Thoracic aorta (tissue), 2 donors: ENCODE results near the gene COX14. TPM values are rescaled to one million over a fixed set of nuclear protein-coding genes. Genes with fewer than 3 reads are reported as not detected.

Source experiments
- ATAC-seq: fragments of 150-250 bp; one replicate; pipeline ENCODE4 v1.8.0; 2017; ENCODE audit warnings: low read depth; ENCODE audit not compliant: insufficient number of reproducible peaks, low FRiP score
- DNase-seq: peaks from one replicate; pipeline ENCODE4 v3.0.0-alpha.2; 2020; ENCODE audit warnings: low spot score
- H3K27ac ChIP-seq, 2 donors: fragments of 200-600 bp; sonication (generic); 1 replicate in 1 of 2; 2 replicates in 1 of 2; pipeline ENCODE4 v1.5.1; 2016; ENCODE audit warnings: mild to moderate bottlenecking in 2 of 2, moderate library complexity in 2 of 2
- H3K27me3 ChIP-seq: fragments of 200-600 bp; sonication (generic); replicated peaks from 2 replicates; pipeline ENCODE4 v1.6.0; 2016; ENCODE audit warnings: mild to moderate bottlenecking; ENCODE audit not compliant: insufficient read depth
- H3K36me3 ChIP-seq: fragments of 200-600 bp; sonication (generic); one replicate; pipeline ENCODE4 v1.5.1; 2016
- H3K4me1 ChIP-seq, 2 donors: fragments of 200-600 bp; sonication (generic); 1 replicate in 1 of 2; 2 replicates in 1 of 2; pipeline versions ENCODE4 v1.5.1 to v1.6.0; 2016; ENCODE audit warnings: low read depth in 2 of 2, mild to moderate bottlenecking in 1 of 2; ENCODE audit not compliant: control insufficient read depth in 1 of 2
- H3K4me3 ChIP-seq: fragments of 200-600 bp; sonication (generic); 2 replicates; pipeline ENCODE4 v1.5.1; 2016; ENCODE audit warnings: mild to moderate bottlenecking
- H3K9me3 ChIP-seq: fragments of 200-600 bp; sonication (generic); 2 replicates; pipeline ENCODE4 v1.5.1; 2016
- CTCF ChIP-seq: fragments of 200-600 bp; sonication (generic); IDR thresholded peaks from one replicate; pipeline ENCODE4 v1.5.1; 2019; ENCODE audit warnings: antibody characterized with exemption
- total RNA-seq, 2 donors: library from RNA; depleted of rRNA; stranded (reverse); fragments of >200 nt; gene quantifications; one replicate each; pipeline versions ENCODE4 v1.1.0 to v1.2.3, GENCODE V29; 2016

Gene COX14
- total RNA-seq, 2 donors from 2014 or later, result 50.8 to 57.2 TPM

GRCh38 chr12:50127546-50127945 is 15.5 kb downstream of the COX14 start:
- H3K4me3 ChIP-seq, result no peak overlapping the region
- ATAC-seq (no peak), DNase-seq (no peak)
- H3K36me3 ChIP-seq, result peaks cover 28% of the 10 kb centered on the region
- TF ChIP-seq CTCF, result no peak
- H3K27me3 ChIP-seq, result no peaks in the 10 kb centered on the region
- H3K4me1 ChIP-seq, result peaks cover 4 to 43% of the 10 kb centered on the region in 2 donors
- no peak overlapping the region for H3K27ac ChIP-seq
- H3K9me3 ChIP-seq, result no peaks in the 10 kb centered on the region

- H3K36me3 ChIP-seq, result peaks cover 22% of the 10 kb centered on the region
These were observed 17.3 kb downstream of the COX14 start for GRCh38 chr12:50129290-50129689.

GRCh38 chr12:50132505-50133135 is 20.6 kb downstream of the COX14 start:
- H3K4me1 ChIP-seq, result peaks cover 13 to 43% of the 10 kb centered on the region in 2 donors
- DNase-seq, result no peak
- H3K4me3 ChIP-seq, result no peak overlapping the region
- no peaks in the 10 kb centered on the region for H3K27me3 ChIP-seq
- no peaks in the 10 kb centered on the region for H3K9me3 ChIP-seq
- H3K36me3 ChIP-seq, result peaks cover 16% of the 10 kb centered on the region
- H3K27ac ChIP-seq, result peak overlapping the region in 1 of 2 donors; percentile 48
- ATAC-seq, result no peak
- TF ChIP-seq CTCF, result peak; percentile 30

More at GRCh38 chr12:50129290-50129689, 17.3 kb downstream of the COX14 start:
- TF ChIP-seq CTCF, result no peak
- no peaks in the 10 kb centered on the region for H3K9me3 ChIP-seq
- ATAC-seq, result no peak
- no peak overlapping the region for H3K27ac ChIP-seq
- peaks cover 8 to 50% of the 10 kb centered on the region in 2 donors for H3K4me1 ChIP-seq
- no peak for DNase-seq
- no peaks in the 10 kb centered on the region for H3K27me3 ChIP-seq
- H3K4me3 ChIP-seq, result no peak overlapping the region

- Histone ChIP-seq H3K27me3 (no peaks in the 10 kb centered on the region), H3K36me3 (no peaks in the 10 kb centered on the region), H3K27ac (no peak overlapping the region), H3K4me3 (no peak overlapping the region), H3K9me3 (no peaks in the 10 kb centered on the region), H3K4me1 (peaks cover 9 to 10% of the 10 kb centered on the region in 2 donors)
- DNase-seq (no peak), ATAC-seq (no peak)
- TF ChIP-seq CTCF, result no peak
These were observed 31.0 kb downstream of the COX14 start for GRCh38 chr12:50142993-50143392.

GRCh38 chr12:50145439-50145838 is 33.4 kb downstream of the COX14 start:
- no peak for TF ChIP-seq CTCF
- DNase-seq, result no peak
- no peaks in the 10 kb centered on the region for H3K9me3 ChIP-seq
- no peaks in the 10 kb centered on the region for H3K27me3 ChIP-seq
- peaks cover 9 to 10% of the 10 kb centered on the region in 2 donors for H3K4me1 ChIP-seq
- no peak overlapping the region for H3K4me3 ChIP-seq
- no peak overlapping the region for H3K27ac ChIP-seq
- no peak for ATAC-seq
- no peaks in the 10 kb centered on the region for H3K36me3 ChIP-seq
